Panc1 (cell line): ENCODE measurements around the gene GTF2E1. TPM values are rescaled to one million over a fixed set of nuclear protein-coding genes. Genes with fewer than 3 reads are reported as not detected.

ENCODE experiments used
- ATAC-seq: fragments of 200-7000 bp; cut with Tn5 transposase; 2 replicates; pipeline ENCODE4 v1.9.1; 2020; ENCODE audit warnings: mild to moderate bottlenecking, moderate library complexity
- BruUV-seq: library from RNA; stranded (reverse); fragments of 400-500 nt; replicated peaks from 2 replicates; lab custom pipeline; 2021; lab: Mats Ljungman, UMichigan
- CTCF ChIA-PET: fragments of 300-600 bp; sonication (Branson Sonifier 250); formaldehyde crosslinking; loops from one replicate; lab custom pipeline; 2022; ENCODE audit warnings: antibody characterized with exemption; lab: Charles Lee
- POLR2A ChIA-PET: fragments of 300-600 bp; sonication (Branson Sonifier 250); formaldehyde crosslinking; loops from one replicate; lab custom pipeline; 2022; ENCODE audit warnings: antibody characterized with exemption; lab: Charles Lee
- DNase-seq: peaks from one replicate; pipeline ENCODE4 v3.0.0-alpha.2; 2010; ENCODE audit warnings: low read depth, low spot score
- H3K27ac ChIP-seq: 2 replicates; pipeline ENCODE4 v1.5.1; 2011; ENCODE audit warnings: mild to moderate bottlenecking, low read length, inconsistent platforms
- H3K27me3 ChIP-seq: fragments of 200-500 bp; sonication (Bioruptor generic); 2 replicates; pipeline ENCODE4 v1.6.0; 2014; ENCODE audit warnings: low read length, inconsistent platforms; ENCODE audit not compliant: control insufficient read depth, insufficient read depth
- H3K36me3 ChIP-seq: fragments of 200-500 bp; sonication (Bioruptor generic); 2 replicates; pipeline ENCODE4 v1.5.1; 2014; ENCODE audit warnings: inconsistent platforms, mild to moderate bottlenecking, low read length, moderate library complexity; ENCODE audit not compliant: control insufficient read depth, insufficient read depth
- H3K4me1 ChIP-seq: 2 replicates; pipeline ENCODE4 v1.5.1; 2011; ENCODE audit warnings: inconsistent platforms, mild to moderate bottlenecking, low read length, moderate library complexity; ENCODE audit not compliant: control insufficient read depth, insufficient read depth
- H3K4me3 ChIP-seq, 2 experiments: 2 replicates each; pipeline ENCODE4 v1.5.1; 2011 to 2012; ENCODE audit warnings: low read depth in 2 of 2, low read length in 2 of 2, mild to moderate bottlenecking in 2 of 2, inconsistent platforms in 1 of 2, moderate library complexity in 1 of 2
- H3K9me3 ChIP-seq: fragments of 200-500 bp; sonication (Bioruptor generic); 2 replicates; pipeline ENCODE4 v1.5.1; 2014; ENCODE audit warnings: low read depth, mild to moderate bottlenecking, inconsistent platforms, low read length, moderate library complexity; ENCODE audit not compliant: control insufficient read depth, insufficient read depth
- POLR2AphosphoS5 ChIP-seq: IDR thresholded peaks from 2 replicates; pipeline ENCODE4 v1.6.1; 2012; ENCODE audit warnings: mild to moderate bottlenecking, low read depth, low read length, moderate library complexity
- SIN3A ChIP-seq: IDR thresholded peaks from 2 replicates; pipeline ENCODE4 v1.6.1; 2012; ENCODE audit warnings: low read depth, mild to moderate bottlenecking, low read length, moderate library complexity, borderline replicate concordance; ENCODE audit not compliant: insufficient read depth
- TCF7L2 ChIP-seq: IDR thresholded peaks from 2 replicates; pipeline ENCODE4 v1.6.1; 2011; ENCODE audit warnings: mild to moderate bottlenecking, low read depth, low read length, inconsistent platforms
- in situ Hi-C: cut with HindIII; loops from 2 replicates; pipeline ENCODE4 v1.10.0; 2016; ENCODE audit warnings: low sequenced_read_pairs, low pct_unique_long_range_greater_than_20kb
- intact Hi-C: fragments of 100-400 bp; cut with micrococcal nuclease; formaldehyde crosslinking; loops from one replicate; pipeline ENCODE4 v1.10.0; 2022; ENCODE audit not compliant: unreplicated experiment
- total RNA-seq: library from RNA; stranded (reverse); gene quantifications from one replicate; pipeline ENCODE4 v1.2.1, GENCODE V29; 2021; ENCODE audit not compliant: unreplicated experiment
- TF ChIP-seq, protein P1 (sequence below), 2 experiments: IDR thresholded peaks; 2 replicates each; pipeline ENCODE4 v1.6.1; 2011 to 2012; ENCODE audit warnings: low read depth in 2 of 2, control low read depth in 1 of 2, low read length in 1 of 2, mild to moderate bottlenecking in 1 of 2, moderate library complexity in 1 of 2; ENCODE audit not compliant: insufficient read depth in 1 of 2
- TF ChIP-seq, protein P2 (sequence below): fragments of 450-650 bp; IDR thresholded peaks from 2 replicates; pipeline ENCODE4 v1.5.1; 2017; ENCODE audit warnings: mild to moderate bottlenecking

Gene GTF2E1
- total RNA-seq, 1 experiment from 2014 or later, result 32.0 TPM

DNA sequence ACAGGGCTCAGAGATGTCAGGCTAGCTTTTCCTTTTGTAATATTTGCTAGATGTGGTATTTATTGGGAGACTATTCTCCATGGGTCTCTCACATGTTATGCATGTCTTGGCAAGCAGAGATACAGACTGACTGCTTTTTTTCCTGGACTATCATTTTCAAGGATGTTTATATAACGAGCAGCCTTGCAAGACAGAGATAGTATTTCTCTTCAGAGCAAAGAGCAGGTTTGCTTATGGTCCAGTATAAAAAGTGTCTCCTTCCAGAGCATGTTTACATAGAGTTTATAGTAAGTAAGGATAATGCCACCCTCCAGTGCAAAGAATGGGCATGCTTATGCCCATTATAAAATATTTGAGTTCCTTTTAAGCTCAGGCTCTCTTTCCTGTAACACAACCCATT lies 24.6 kb downstream of the GTF2E1 start:
- Histone ChIP-seq H3K36me3 (no peaks in the 10 kb centered on the region), H3K27me3 (no peaks in the 10 kb centered on the region), H3K9me3 (no peaks in the 10 kb centered on the region), H3K4me1 (no peaks in the 10 kb centered on the region), H3K27ac (no peak overlapping the region), H3K4me3 (no peak overlapping the region)
- intact Hi-C loops (no loop called here), in situ Hi-C loops (no loop called here)
- ATAC-seq (no peak), DNase-seq (no peak)
- no TSS peak for BruUV-seq
- CTCF ChIA-PET, result no interaction called here
- TF ChIP-seq, protein P1, sequence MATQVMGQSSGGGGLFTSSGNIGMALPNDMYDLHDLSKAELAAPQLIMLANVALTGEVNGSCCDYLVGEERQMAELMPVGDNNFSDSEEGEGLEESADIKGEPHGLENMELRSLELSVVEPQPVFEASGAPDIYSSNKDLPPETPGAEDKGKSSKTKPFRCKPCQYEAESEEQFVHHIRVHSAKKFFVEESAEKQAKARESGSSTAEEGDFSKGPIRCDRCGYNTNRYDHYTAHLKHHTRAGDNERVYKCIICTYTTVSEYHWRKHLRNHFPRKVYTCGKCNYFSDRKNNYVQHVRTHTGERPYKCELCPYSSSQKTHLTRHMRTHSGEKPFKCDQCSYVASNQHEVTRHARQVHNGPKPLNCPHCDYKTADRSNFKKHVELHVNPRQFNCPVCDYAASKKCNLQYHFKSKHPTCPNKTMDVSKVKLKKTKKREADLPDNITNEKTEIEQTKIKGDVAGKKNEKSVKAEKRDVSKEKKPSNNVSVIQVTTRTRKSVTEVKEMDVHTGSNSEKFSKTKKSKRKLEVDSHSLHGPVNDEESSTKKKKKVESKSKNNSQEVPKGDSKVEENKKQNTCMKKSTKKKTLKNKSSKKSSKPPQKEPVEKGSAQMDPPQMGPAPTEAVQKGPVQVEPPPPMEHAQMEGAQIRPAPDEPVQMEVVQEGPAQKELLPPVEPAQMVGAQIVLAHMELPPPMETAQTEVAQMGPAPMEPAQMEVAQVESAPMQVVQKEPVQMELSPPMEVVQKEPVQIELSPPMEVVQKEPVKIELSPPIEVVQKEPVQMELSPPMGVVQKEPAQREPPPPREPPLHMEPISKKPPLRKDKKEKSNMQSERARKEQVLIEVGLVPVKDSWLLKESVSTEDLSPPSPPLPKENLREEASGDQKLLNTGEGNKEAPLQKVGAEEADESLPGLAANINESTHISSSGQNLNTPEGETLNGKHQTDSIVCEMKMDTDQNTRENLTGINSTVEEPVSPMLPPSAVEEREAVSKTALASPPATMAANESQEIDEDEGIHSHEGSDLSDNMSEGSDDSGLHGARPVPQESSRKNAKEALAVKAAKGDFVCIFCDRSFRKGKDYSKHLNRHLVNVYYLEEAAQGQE (IDR thresholded peaks at IDR 0.05; ENCODE audit: insufficient read depth in 1 of 2, low read depth in 2 of 2, low read length in 1 of 2), result no peak
- no peak for TF ChIP-seq SIN3A
- no peak for TF ChIP-seq TCF7L2
- TF ChIP-seq POLR2AphosphoS5, result no peak
- TF ChIP-seq, protein P2, sequence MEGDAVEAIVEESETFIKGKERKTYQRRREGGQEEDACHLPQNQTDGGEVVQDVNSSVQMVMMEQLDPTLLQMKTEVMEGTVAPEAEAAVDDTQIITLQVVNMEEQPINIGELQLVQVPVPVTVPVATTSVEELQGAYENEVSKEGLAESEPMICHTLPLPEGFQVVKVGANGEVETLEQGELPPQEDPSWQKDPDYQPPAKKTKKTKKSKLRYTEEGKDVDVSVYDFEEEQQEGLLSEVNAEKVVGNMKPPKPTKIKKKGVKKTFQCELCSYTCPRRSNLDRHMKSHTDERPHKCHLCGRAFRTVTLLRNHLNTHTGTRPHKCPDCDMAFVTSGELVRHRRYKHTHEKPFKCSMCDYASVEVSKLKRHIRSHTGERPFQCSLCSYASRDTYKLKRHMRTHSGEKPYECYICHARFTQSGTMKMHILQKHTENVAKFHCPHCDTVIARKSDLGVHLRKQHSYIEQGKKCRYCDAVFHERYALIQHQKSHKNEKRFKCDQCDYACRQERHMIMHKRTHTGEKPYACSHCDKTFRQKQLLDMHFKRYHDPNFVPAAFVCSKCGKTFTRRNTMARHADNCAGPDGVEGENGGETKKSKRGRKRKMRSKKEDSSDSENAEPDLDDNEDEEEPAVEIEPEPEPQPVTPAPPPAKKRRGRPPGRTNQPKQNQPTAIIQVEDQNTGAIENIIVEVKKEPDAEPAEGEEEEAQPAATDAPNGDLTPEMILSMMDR, result no peak
- POLR2A ChIA-PET, result no interaction called here

DNA sequence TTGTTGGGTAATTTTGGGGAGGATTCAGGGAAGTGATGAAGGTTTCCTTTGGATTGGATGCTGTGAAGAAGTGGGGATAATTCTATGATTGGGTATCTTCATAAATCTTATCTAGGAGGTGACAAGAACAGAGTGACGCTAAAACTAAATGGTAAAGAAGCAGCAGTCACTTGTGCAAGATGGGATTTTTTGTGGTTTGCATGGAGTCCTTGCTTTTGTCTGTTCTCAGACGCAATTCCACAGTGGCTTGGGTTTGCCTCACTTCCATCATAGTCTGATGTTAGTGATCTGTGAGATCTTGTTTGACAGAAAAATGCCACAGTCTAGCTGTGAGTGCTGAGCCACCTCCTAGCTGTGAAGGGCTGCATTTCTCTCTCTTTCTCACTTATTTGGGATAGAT lies 26.9 kb downstream of the GTF2E1 start:
- ATAC-seq (no peak), DNase-seq (no peak)
- H3K9me3 ChIP-seq, result no peaks in the 10 kb centered on the region
- intact Hi-C loops (no loop called here), in situ Hi-C loops (no loop called here)
- H3K27ac ChIP-seq, result no peak overlapping the region
- POLR2A ChIA-PET, result no interaction called here
- CTCF ChIA-PET, result no interaction called here
- BruUV-seq, result no TSS peak
- H3K27me3 ChIP-seq, result no peaks in the 10 kb centered on the region
- no peak overlapping the region for H3K4me3 ChIP-seq
- no peaks in the 10 kb centered on the region for H3K4me1 ChIP-seq
- TF ChIP-seq TCF7L2, result no peak
- TF ChIP-seq, protein P2, result no peak
- TF ChIP-seq, protein P1 (IDR thresholded peaks at IDR 0.05; ENCODE audit: insufficient read depth in 1 of 2, low read depth in 2 of 2, low read length in 1 of 2), result no peak
- no peak for TF ChIP-seq SIN3A
- TF ChIP-seq POLR2AphosphoS5, result no peak
- H3K36me3 ChIP-seq, result no peaks in the 10 kb centered on the region
